ENCODE results near the gene PDE4D.
"Not testable (repeated sequence)": the region's sequence is repeated elsewhere in the genome, so short reads cannot be mapped to it uniquely, and the experiment has no call there.

Gene PDE4D

GRCh38 chr5:59458321-59458720 lies 435.2 kb downstream of the PDE4D start:
- DNase-seq, result no peak

- DNase-seq, result no peak
These were observed 443.5 kb downstream of the PDE4D start for GRCh38 chr5:59449905-59450644.

GRCh38 chr5:59446356-59446755 lies 447.2 kb downstream of the PDE4D start:
- DNase-seq, result no peak

GRCh38 chr5:59445741-59446140 lies 447.8 kb downstream of the PDE4D start:
- DNase-seq, result no peak

GRCh38 chr5:59439303-59439702 lies 454.2 kb downstream of the PDE4D start:
- DNase-seq, result no peak

GRCh38 chr5:59437176-59437575 lies 456.4 kb downstream of the PDE4D start:
- no peak for DNase-seq

GRCh38 chr5:59436364-59437148 lies 457.0 kb downstream of the PDE4D start:
- no peak for DNase-seq

GRCh38 chr5:59433174-59433573 lies 460.4 kb downstream of the PDE4D start:
- no peak for DNase-seq

- DNase-seq, result no peak
These were observed 463.4 kb downstream of the PDE4D start for GRCh38 chr5:59430066-59430685.

- DNase-seq, result no peak
These were observed 465.1 kb downstream of the PDE4D start for GRCh38 chr5:59428391-59428790.

GRCh38 chr5:59424515-59424914 lies 469.0 kb downstream of the PDE4D start:
- DNase-seq, result no peak

GRCh38 chr5:59423021-59423420 lies 470.5 kb downstream of the PDE4D start:
- peak; percentile 3 for DNase-seq

- DNase-seq, result no peak
These were observed 471.3 kb downstream of the PDE4D start for GRCh38 chr5:59421986-59422941.

GRCh38 chr5:59420596-59420995 lies 472.9 kb downstream of the PDE4D start:
- no peak for DNase-seq

GRCh38 chr5:59418808-59419207 lies 474.7 kb downstream of the PDE4D start:
- no peak for DNase-seq

GRCh38 chr5:59416451-59416850 lies 477.1 kb downstream of the PDE4D start:
- peak; percentile 1 for DNase-seq

- DNase-seq, result no peak
These were observed 477.5 kb downstream of the PDE4D start for GRCh38 chr5:59416026-59416425.

GRCh38 chr5:59412428-59412827 lies 481.1 kb downstream of the PDE4D start:
- no peak for DNase-seq

GRCh38 chr5:59408997-59409396 lies 484.5 kb downstream of the PDE4D start:
- not testable (repeated sequence) for DNase-seq

GRCh38 chr5:59407967-59408366 lies 485.6 kb downstream of the PDE4D start:
- DNase-seq, result no peak

GRCh38 chr5:59401637-59402036 lies 491.9 kb downstream of the PDE4D start:
- DNase-seq, result no peak

GRCh38 chr5:59394956-59395355 lies 498.6 kb downstream of the PDE4D start:
- not testable (repeated sequence) for DNase-seq
